Activated gamma-delta T cell treated with anti-CD3 and anti-CD28 coated beads, Interleukin-2, amount 50 U/mL, for 16 hours (primary cell): ENCODE measurements around the gene DPM3.
"Not testable (repeated sequence)": the region's sequence is repeated elsewhere in the genome, so short reads cannot be mapped to it uniquely, and the experiment has no call there.

Experiments
- DNase-seq: peaks from one replicate; pipeline ENCODE4 v3.0.0-alpha.2; 2020; ENCODE audit warnings: low read depth

The DPM3 gene

GRCh38 chr1:155158991-155159390, 18.7 kb upstream of the DPM3 start:
- DNase-seq, result no peak

- DNase-seq, result not testable (repeated sequence)
Measured at GRCh38 chr1:155155996-155156643, 15.8 kb upstream of the DPM3 start.

DNA sequence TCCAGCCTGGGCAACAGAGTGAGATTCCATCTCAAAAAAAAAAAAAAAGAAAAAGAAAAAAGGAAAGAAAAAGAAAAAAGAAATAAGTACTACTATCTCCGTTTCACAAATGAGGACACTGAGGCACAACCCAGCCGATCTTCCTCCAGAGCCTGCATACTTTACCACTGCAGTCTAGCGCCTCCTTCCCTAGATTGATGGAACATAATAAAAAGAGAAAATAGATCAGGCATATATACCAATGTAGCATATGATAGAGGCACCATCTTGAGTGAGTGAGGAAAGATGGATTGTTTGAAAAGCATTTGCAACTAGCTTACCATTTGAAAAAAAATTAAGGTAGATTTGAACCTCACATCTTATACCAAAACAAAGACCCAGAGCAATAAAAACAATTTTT, 5.2 kb upstream of the DPM3 start:
- DNase-seq, result no peak

DNA sequence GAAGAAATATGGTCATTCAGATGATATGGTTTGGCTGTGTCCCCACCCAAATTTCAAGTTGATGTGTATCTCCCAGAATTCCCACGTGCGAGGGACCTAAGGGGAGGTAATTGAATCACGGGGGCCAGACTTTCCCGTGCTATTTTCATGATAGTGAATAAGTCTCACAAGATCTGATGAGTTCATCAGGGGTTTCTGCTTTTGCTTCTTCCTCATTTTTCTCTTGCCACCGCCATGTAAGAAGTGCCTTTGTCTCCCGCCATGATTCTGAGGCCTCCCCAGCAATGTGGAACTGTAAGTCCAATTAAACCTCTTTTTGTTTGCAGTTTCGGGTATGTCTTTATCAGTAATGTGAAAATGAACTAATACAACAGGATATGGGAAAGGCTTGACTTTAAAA, 1.4 kb upstream of the DPM3 start:
- DNase-seq, result no peak

- no peak for DNase-seq
Measured at GRCh38 chr1:155140630-155140953, 261 bp upstream of the DPM3 start.

GRCh38 chr1:155137154-155137949, 3.0 kb downstream of the DPM3 start:
- no peak for DNase-seq

- DNase-seq, result no peak
Measured at GRCh38 chr1:155136748-155137147, 3.6 kb downstream of the DPM3 start.

- DNase-seq, result peak; percentile 84
Measured at GRCh38 chr1:155135415-155136028, 4.8 kb downstream of the DPM3 start, which contains the start of gene SLC50A1. Gene SLC50A1, plus strand, starts transcription at chr1:155135852. Its CDS starts 60 bp downstream, at chr1:155135912.

GRCh38 chr1:155134880-155135414, 5.4 kb downstream of the DPM3 start:
- DNase-seq, result no peak

DNA sequence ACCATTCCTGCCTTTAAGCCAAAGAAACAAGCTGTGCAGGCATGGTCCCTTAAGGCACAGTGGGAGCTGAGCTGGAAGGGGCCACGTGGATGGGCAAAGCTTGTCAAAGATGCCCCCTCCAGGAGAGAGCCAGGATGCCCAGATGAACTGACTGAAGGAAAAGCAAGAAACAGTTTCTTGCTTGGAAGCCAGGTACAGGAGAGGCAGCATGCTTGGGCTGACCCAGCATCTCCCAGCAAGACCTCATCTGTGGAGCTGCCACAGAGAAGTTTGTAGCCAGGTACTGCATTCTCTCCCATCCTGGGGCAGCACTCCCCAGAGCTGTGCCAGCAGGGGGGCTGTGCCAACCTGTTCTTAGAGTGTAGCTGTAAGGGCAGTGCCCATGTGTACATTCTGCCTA, 6.0 kb downstream of the DPM3 start:
- DNase-seq, result no peak

DNA sequence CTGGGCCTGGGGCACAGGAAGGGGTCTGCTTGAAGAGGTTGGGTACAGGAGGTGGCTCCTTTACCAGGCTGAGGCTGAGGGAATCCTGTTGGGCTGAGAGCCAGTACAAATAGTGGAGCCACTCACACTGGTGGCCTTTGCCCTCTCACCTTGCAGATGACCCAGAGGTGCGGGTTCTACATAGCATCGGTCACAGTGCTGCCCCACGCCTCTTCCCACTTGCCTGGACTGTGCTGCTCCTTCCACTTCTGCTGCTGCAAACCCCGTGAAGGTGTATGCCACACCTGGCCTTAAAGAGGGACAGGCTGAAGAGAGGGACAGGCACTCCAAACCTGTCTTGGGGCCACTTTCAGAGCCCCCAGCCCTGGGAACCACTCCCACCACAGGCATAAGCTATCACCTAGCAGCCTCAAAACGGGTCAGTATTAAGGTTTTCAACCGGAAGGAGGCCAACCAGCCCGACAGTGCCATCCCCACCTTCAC, 6.5 kb downstream of the DPM3 start:
- no peak for DNase-seq

GRCh38 chr1:155131856-155132255, 8.5 kb downstream of the DPM3 start:
- no peak for DNase-seq

- DNase-seq, result no peak
Measured at GRCh38 chr1:155131285-155131684, 9.0 kb downstream of the DPM3 start.

- DNase-seq, result no peak
Measured at GRCh38 chr1:155130272-155131006, 9.9 kb downstream of the DPM3 start.

DNA sequence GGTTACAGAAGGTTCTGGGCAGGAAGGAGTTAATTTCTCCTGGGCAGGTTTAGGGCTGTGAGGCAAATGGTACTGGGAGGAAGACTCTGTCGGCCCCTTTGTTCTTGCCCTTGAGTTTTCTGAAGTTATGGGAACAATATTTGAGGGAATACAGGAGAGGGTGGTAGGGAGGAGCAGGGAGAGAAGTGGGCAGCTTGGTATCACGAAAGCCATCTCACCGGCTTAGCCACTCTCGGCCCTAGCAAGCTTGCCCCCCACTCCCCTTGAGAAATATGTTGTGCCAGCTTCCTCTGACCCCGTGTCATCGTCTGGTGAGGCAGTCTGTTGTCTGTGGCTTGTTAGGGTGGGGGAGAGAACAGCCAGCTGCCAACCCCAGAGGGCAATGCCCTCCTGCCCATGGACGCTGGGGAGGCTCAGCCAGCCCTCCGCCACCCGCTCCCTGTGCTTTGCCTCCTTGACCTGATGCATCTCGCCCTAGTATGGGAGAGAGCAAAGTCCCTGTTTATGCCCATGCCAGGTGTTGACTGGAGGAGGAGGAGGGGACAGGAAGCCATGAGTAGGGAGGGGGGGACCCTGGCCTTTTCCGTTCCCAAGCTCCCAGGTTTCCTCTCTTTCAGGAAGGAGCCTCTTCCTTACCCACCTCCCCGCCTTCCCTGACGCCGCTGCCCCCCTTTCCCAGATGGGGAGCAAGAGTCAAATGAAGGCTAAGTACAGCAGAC, 11.4 kb downstream of the DPM3 start:
- DNase-seq, result no peak

GRCh38 chr1:155127967-155128754, 12.2 kb downstream of the DPM3 start:
- no peak for DNase-seq

GRCh38 chr1:155127105-155127966, 13.0 kb downstream of the DPM3 start, which contains the start of gene EFNA1:
Gene EFNA1, plus strand, starts transcription at chr1:155127876. Its CDS starts 102 bp downstream, at chr1:155127978.
- no peak for DNase-seq

DNA sequence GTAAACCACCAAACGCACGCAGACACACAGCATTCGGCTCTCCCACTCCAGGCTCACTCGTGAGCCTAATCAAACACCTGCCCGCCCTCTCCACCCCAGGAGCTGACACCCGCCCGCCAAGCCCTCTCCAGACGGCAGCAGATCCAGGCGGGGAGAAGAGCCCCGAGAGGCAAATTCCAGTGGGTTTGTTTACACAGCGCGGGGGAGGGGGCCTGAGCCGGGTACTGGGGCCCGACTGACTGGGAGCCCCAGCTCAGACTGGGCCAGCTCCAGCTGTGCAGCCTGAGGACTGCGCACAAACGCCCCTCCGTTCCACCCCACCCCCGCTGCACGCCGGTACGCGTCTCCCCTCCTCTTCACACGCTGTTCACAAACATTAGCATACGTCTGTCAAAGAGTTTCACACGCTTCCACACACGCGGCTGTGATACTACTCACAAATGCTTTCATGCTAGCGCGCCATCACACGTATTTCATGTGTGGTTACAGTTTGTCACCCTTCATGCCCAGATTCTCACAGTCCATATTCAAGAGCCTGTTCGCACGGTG, 13.7 kb downstream of the DPM3 start:
- no peak for DNase-seq

DNA sequence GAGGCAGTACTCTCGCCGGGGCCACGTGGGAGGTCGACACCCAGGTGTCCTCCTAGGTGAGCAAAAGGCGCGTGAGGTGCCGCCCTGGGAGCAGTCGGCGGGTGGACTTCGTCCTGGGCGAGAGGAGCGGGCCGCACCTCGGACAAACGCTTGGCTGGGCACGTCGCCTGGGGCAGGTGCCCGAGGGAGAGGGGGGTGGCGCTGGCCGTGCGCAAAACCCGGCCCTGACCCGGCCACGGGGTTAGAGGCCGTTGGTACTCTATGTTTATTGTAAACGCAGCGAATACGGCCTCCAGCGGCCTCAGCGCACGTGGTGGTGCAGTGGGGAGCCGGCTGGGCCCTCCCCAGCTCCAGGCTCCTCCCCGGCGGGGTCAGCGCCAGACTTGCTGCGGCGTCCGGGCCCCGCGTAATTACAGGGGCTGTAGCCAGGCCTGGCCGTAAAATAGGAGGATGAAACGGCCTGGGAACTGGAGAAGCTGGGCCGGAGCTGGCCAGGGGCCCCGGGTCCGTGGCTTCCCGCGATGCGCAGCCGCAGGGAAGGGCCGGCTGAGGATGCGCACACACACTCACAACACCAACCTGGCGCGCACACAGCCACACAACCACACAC, 14.3 kb downstream of the DPM3 start:
- DNase-seq, result no peak
